Measurements from ENCODE around the gene FLVCR2.
"Not testable (repeated sequence)": the region's sequence is repeated elsewhere in the genome, so short reads cannot be mapped to it uniquely, and the experiment has no call there.

Gene FLVCR2

GRCh38 chr14:75595226-75595625, 16.8 kb downstream of the FLVCR2 start:
- no peak for DNase-seq (ENCODE audit: low read depth, low spot score)

- no peak for DNase-seq (ENCODE audit: low read depth, low spot score)
These were observed 18.7 kb downstream of the FLVCR2 start for GRCh38 chr14:75597149-75597548.

GRCh38 chr14:75600100-75600499, 21.7 kb downstream of the FLVCR2 start:
- not testable (repeated sequence) for DNase-seq (ENCODE audit: low read depth, low spot score)

- DNase-seq (ENCODE audit: low read depth, low spot score): not testable (repeated sequence)
These were observed 22.6 kb downstream of the FLVCR2 start for GRCh38 chr14:75601061-75601460.

DNA sequence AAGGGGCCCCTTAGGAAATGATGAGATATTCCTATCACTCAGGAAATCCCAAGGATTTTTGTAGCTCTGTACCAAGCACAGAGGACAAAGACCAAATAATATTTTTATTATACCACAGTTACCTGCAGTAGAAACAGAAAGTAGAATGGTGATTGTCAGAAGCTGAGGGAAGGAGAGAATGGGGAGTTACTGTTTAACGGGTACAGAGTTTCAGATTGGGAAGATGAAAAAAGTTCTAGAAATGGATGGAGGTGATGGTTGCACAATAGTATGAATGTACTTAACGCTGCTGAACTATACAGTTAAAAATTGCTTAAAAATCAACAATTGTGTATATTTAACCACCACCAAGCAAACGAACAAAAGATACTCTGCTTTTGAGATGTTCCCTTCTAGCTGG, 24.1 kb downstream of the FLVCR2 start:
- DNase-seq (ENCODE audit: low read depth, low spot score): no peak

DNA sequence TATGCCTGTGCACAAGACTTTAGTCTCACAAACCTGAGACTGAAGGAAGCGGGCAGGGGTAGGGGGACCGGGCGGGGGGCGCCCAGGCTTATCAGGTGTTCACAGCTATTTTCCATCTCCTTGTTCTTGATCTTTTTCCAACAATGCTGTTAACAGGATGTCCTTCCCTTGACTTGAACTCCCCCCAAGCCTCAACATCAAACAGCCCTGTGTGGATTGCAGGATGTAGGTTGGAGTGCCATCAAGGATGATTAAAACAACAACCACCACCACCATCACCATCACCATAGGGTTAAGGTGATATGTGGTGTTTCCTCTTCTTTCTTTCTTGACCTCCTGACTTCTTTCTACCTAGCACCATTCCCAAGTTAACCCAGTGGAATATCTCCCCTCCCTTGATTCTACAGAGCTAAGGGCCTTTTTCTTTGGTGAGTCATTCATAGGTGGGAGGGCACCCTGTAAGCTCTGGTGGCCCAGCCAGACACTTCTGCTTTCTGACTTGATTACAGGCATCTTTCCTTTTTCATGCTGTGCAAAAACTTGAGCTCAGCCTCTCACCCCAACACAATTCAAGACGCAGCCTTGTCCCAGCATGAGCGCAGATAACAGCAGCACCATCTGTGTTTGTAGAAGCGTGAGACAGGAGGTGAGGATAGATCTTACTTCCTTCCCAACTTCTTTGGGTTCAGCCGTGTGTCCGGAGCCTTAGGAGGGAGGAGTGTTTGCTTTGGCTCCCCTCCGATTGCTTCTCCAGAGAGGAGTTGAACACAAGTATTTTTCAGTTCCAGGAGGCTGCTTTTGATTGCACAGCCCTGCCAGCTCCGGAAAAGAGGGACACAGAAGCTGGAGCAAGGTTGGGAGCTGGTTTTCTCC, 26.8 kb downstream of the FLVCR2 start:
- DNase-seq (ENCODE audit: low read depth, low spot score): no peak

DNA sequence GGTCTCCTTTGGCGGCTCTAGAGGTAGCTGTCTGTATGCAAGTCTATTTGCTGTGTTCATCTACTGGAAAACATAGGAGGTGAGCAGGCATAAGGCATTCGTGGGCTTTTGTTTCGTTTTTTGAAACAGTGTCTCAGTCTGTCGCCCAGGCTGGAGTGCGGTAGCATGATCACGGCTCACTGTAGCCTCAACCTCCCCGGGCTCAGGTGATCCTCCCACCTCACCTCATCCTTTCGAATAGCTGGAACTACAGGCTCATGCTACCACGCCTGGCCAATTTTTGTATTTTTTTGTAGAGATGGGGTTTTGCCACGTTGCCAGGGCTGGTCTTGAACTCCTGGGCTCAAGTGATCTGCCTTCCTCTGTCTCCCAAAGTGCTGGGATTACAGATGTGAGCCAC, 27.5 kb downstream of the FLVCR2 start:
- no peak for DNase-seq (ENCODE audit: low read depth, low spot score)

GRCh38 chr14:75607044-75607443, 28.6 kb downstream of the FLVCR2 start:
- no peak for DNase-seq (ENCODE audit: low read depth, low spot score)

GRCh38 chr14:75607842-75608640, 29.6 kb downstream of the FLVCR2 start:
- DNase-seq (ENCODE audit: low read depth, low spot score): no peak

DNA sequence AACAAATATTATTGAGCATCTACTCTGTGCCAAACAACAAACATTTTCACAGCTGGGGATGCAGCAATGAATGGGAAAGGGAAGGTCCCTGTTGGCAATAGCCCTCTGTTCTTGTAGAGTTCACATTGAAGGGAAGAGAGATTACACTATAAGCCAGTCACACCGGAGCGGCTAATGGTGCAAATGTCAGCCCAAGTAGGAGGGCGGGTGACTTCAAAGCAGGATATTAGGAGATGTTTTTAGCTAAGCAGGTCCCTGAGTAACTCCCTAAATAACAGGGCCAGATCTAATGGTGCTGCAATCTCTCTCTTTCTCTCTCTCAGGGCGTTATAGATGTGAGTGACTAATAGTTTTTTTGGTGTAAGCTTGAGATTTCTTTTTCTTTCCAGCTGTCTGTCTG, 30.7 kb downstream of the FLVCR2 start:
- DNase-seq (ENCODE audit: low read depth, low spot score): no peak

DNA sequence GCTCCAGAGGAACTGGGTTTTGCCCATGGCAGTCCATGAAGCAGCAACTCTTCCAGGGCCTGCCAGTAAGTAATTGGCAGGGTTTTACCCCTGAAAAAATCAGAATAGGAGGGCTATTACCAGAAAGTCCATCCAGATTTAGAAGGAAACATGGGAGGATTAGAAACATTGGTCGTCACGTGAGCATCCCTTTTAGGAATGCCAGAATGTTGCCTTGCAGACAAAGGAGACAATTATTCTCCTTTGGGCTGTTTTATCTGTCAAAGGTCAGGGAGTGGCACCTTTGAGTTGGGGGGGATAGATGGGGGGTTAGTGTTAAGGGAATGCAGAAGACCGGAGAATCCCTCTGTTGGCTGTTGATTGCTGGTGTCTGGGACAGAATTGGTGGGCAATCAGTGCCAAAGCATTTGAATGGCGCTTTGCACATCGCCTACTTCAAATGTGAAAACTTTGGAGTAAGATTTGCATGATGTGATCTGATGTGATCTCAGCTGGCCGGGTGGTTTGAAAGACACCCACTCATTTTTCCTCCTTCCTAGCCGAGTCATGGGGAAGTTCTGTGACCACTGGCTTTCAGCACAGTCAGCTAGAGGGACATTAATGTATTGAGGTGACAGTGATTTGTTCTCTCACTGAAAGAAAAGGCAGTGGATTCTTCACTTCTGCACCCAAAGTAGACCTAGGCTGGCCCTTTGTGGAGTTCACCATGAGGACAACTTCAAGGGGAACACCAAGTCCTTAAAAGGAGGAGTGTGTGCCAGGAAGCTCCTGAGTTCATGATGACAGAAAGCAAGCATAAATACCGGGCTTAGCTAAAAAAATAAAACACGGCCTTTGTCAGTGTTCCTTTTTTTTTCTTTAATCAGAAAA, 31.4 kb downstream of the FLVCR2 start:
- no peak for DNase-seq (ENCODE audit: low read depth, low spot score)

- no peak for DNase-seq (ENCODE audit: low read depth, low spot score)
These were observed 32.4 kb downstream of the FLVCR2 start for GRCh38 chr14:75610834-75611233.

GRCh38 chr14:75612157-75612556, 33.7 kb downstream of the FLVCR2 start:
- no peak for DNase-seq (ENCODE audit: low read depth, low spot score)

GRCh38 chr14:75614179-75614578, 35.8 kb downstream of the FLVCR2 start:
- no peak for DNase-seq (ENCODE audit: low read depth, low spot score)

GRCh38 chr14:75615200-75615599, 36.8 kb downstream of the FLVCR2 start:
- no peak for DNase-seq (ENCODE audit: low read depth, low spot score)

DNA sequence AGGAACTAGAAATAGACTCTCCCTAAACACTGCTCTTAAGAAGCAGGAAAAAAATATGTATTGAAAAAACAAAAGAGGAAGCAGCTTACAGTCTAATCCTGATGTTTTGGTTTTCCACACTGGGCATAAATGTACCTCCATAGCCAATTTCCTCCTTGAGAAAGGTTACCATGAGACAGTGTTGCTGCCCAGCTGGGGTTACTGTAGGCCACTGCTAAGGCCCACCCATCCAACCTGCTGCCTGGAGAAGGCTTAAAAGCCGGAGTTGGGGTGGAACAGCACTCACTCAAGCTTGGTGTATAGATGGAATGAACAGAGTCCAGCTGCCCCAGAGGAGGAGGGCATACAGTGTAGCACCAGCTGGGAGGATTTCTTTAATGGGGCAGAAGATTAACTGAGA, 41.1 kb downstream of the FLVCR2 start:
- no peak for DNase-seq (ENCODE audit: low read depth, low spot score)

DNA sequence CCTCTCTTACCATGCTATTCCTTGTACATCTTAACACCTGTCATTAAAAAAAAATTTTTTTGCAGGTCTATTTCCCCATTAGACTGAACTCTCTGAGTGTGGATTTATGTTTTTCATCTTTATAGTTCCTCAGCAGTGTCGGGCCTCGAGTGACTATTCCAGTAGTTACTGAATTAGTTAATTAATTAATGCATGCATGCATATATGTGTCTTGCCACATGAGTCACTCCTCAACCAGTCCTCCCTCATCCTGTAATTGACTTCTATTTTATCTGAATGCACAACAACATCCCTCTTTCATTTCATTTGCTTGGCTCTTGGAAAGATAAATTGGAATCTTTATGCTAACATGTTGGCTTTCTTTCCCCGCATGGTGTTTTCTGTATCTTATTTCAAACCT, 46.6 kb downstream of the FLVCR2 start:
- no peak for DNase-seq (ENCODE audit: low read depth, low spot score)

DNA sequence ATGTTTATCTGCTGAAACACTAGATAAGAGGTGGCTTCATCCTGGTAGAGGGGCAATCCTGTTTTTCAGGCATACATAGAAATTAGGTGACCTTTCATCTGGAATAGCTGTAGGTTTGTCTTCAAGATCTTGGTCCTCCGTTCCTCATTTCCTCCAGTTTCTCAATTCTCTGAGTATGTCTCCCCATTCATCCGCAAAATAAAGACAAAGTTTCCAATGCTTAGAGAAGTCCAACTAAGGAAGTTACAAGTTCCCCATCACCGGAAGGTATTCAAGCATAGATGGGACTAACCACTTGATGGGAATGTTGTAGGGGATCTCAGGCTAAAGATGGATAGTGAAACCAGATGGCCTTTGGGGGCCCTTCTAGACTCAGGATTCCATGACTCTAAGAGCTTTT, 48.0 kb downstream of the FLVCR2 start:
- no peak for DNase-seq (ENCODE audit: low read depth, low spot score)

DNA sequence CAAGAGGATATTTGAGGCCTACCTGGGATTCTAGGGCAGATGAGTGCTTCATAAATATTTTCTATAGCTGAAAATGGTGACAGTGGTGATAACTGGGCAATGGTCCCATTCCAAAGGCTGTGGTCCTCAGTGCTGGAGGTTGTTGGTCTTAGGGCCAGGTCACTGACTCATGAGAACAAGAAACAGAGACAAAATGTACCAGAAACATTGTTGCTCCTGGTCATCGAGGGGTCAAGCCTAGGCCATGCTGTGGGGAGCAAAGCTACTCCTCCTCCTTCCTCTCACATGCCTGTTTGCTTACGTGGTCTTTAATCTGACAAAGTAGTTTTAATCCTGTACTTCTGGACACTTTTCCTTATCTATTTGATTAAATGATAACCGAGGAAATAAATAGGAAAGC, 48.4 kb downstream of the FLVCR2 start:
- DNase-seq (ENCODE audit: low read depth, low spot score): no peak

GRCh38 chr14:75627406-75627805, 49.0 kb downstream of the FLVCR2 start:
- no peak for DNase-seq (ENCODE audit: low read depth, low spot score)

- DNase-seq (ENCODE audit: low read depth, low spot score): no peak
These were observed 50.4 kb downstream of the FLVCR2 start for GRCh38 chr14:75628816-75629215.
